ENCODE results near the gene TXNDC15. TPM values are rescaled to one million over a fixed set of nuclear protein-coding genes. Genes with fewer than 3 reads are reported as not detected.
A peak's percentile ranks its signal among the peaks of the same experiment; 100 is the strongest.
"Not testable (repeated sequence)": the region's sequence is repeated elsewhere in the genome, so short reads cannot be mapped to it uniquely, and the experiment has no call there.

TXNDC15 gene
- total RNA-seq, 1 donor from 2014 or later, result 211 TPM

DNA sequence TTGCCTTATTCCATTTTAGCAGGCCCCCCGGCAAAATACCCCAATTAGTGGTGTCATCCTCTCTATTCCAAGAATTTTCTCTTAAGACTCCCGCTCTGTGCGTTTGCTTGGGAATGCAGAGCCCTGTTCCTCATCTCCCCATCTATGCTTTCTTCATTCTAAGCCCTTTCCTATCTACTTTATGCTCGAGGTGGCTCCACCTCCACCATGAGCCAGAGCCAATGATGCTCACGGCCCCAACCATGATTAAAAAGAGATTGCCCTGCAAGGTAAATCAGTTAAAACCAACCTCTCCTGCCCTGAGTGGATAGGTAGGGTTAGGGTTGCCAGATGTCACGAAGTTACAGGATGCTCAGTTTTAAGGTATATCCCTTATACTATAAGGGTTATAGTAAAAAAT is 677 bp upstream of the TXNDC15 start:
- H3K4me3 ChIP-seq, result peak overlapping the region; percentile 94 to 96

DNA sequence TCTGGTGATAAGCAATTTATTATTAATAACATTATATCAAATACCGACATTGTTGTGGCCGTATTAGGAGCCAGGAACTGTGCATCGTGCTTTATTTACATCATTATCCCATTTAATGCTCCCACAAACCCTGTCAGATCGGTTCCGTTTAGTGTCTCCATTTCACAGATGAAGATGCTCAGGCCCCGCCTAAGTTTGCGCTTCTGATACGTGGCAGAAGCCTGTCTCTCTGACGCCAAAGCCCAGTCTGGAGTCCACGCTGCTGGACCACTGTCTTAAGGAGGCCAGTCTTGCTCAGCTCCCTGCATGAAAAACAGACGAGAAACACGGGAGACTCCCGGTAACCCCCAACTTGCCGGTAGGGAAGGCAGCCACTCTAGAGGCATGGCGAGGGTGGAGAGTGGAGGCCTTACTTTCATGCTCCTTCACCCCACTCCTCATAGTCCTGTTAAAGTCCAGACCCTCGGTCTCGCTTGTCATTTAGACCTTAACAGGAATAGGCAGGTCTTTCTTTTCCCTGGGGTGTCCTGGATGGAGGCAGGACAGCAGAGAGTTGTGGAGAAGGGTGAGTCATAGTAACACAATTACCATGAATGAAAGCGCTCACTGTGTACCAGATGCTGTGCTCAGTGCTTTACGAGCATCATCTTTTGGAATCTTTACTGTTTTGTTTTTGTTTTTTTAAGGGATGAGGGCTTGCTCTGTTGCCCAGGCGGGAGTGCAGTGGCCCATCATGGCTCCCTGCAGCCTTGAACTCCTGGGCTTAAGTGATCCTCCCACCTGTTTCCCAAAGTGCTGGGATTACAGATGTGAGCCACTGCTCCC is 872 bp downstream of the TXNDC15 start:
- no peaks in the 10 kb centered on the region for H3K36me3 ChIP-seq
- no peaks in the 10 kb centered on the region for H3K9me3 ChIP-seq
- peak overlapping the region; percentile 96 to 97 for H3K27ac ChIP-seq
- TF ChIP-seq, protein P1, sequence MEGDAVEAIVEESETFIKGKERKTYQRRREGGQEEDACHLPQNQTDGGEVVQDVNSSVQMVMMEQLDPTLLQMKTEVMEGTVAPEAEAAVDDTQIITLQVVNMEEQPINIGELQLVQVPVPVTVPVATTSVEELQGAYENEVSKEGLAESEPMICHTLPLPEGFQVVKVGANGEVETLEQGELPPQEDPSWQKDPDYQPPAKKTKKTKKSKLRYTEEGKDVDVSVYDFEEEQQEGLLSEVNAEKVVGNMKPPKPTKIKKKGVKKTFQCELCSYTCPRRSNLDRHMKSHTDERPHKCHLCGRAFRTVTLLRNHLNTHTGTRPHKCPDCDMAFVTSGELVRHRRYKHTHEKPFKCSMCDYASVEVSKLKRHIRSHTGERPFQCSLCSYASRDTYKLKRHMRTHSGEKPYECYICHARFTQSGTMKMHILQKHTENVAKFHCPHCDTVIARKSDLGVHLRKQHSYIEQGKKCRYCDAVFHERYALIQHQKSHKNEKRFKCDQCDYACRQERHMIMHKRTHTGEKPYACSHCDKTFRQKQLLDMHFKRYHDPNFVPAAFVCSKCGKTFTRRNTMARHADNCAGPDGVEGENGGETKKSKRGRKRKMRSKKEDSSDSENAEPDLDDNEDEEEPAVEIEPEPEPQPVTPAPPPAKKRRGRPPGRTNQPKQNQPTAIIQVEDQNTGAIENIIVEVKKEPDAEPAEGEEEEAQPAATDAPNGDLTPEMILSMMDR (IDR thresholded peaks at IDR 0.05), result no peak
- no peaks in the 10 kb centered on the region for H3K27me3 ChIP-seq
- intact Hi-C loops (cut with DNase I), result loop anchor here (1.0 to 10.0 kb wide), 4 partner anchors 28 to 500 kb away; partner anchors contain the start of genes CAMLG and UBE2B
- H3K4me3 ChIP-seq, result peak overlapping the region; percentile 94 to 96
- DNase-seq (ENCODE audit: low spot score in 2 of 2), result peak in 1 of 2 donors; percentile 81
- peaks cover 0 to 9% of the 10 kb centered on the region in 2 donors for H3K4me1 ChIP-seq

More for the DNA sequence above, 677 bp upstream of the TXNDC15 start:
- H3K27ac ChIP-seq, result peak overlapping the region; percentile 96 to 97
- no peaks in the 10 kb centered on the region for H3K27me3 ChIP-seq
- H3K9me3 ChIP-seq, result no peaks in the 10 kb centered on the region
- no peak for DNase-seq (ENCODE audit: low spot score in 2 of 2)
- H3K4me1 ChIP-seq, result peaks cover 0 to 9% of the 10 kb centered on the region in 2 donors
- intact Hi-C loops (cut with DNase I), result loop anchor here (10.0 kb wide), 2 partner anchors 139 to 499 kb away; partner anchors contain the start of genes CAMLG and UBE2B
- no peaks in the 10 kb centered on the region for H3K36me3 ChIP-seq
- TF ChIP-seq, protein P1 (IDR thresholded peaks at IDR 0.05), result no peak

DNA sequence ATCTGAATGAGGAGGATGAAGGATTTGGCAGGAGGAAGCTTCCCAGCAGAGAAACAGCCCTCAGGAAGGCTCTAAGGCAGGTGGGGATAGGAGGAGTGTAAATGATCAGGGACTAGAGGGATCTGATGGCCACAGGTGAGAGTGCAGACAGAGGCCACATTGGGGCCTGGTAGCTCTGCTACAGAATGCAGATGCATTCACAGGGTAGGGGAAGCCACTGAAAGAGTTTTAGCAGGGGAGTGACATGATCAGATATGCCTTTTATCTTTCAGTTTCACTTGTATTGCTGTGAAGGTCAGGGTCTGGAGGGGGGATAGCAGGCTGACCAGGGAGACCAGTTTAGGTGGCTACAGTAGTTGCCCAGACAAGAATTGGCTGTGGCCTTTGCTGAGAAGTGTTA is 3.0 kb downstream of the TXNDC15 start:
- H3K27ac ChIP-seq, result no peak overlapping the region

DNA sequence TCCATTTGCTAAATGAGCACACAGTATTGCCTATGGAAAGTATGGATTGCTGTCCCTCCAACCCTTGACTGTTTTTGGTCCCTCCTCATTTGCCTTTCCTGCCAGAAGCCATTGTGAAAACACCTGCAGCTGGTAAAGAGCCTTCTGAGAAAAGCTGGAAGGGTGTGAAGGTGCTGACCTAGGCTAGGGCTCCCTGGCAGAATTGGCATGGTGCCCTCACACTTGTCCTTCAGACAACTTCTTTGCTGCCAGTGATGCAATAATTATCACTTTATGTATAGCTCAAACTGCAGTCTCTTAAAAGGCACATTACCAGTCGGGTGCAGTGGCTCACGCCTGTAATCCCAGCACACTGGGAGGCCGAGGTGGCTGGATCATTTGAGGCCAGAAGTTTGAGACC is 4.2 kb downstream of the TXNDC15 start:
- Histone ChIP-seq H3K27me3 (no peaks in the 10 kb centered on the region), H3K4me1 (peaks cover 0 to 9% of the 10 kb centered on the region in 2 donors), H3K27ac (no peak overlapping the region), H3K4me3 (no peak overlapping the region), H3K9me3 (no peaks in the 10 kb centered on the region), H3K36me3 (no peaks in the 10 kb centered on the region)
- intact Hi-C loops (cut with DNase I), result loop anchor here (10.0 kb wide), 2 partner anchors 144 to 504 kb away; partner anchors contain the start of genes CAMLG and UBE2B
- TF ChIP-seq, protein P1 (IDR thresholded peaks at IDR 0.05), result no peak
- DNase-seq (ENCODE audit: low spot score in 2 of 2), result no peak

More for the DNA sequence above, 3.0 kb downstream of the TXNDC15 start:
- Histone ChIP-seq H3K9me3 (no peaks in the 10 kb centered on the region), H3K4me1 (peaks cover 0 to 9% of the 10 kb centered on the region in 2 donors), H3K27me3 (no peaks in the 10 kb centered on the region), H3K36me3 (no peaks in the 10 kb centered on the region), H3K4me3 (no peak overlapping the region)
- TF ChIP-seq, protein P1 (IDR thresholded peaks at IDR 0.05), result no peak
- DNase-seq (ENCODE audit: low spot score in 2 of 2), result no peak
- intact Hi-C loops (cut with DNase I), result loop anchor here (10.0 kb wide), 2 partner anchors 142 to 502 kb away; partner anchors contain the start of genes CAMLG and UBE2B

DNA sequence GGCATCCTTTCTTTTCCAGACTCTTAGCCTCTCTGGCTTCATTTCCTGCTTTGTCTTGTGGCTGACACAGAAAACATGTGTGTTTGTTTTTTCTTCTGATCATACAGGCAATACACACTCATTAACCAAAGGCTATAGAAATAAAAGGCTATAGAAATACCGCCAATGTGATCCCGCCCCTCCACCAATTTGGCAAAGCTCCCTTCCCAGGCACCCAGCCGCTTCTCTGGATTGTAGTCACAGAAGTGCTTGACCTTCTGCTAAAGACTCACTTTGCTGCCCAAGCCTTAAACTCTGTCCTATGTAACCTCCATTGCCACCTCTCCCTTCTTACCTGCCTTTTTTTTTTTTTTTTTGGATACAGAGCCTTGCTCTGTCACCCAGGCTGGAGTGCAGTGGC is 5.3 kb downstream of the TXNDC15 start:
- Histone ChIP-seq H3K27ac (no peak overlapping the region), H3K9me3 (no peaks in the 10 kb centered on the region), H3K4me3 (no peak overlapping the region), H3K4me1 (peaks cover 0 to 9% of the 10 kb centered on the region in 2 donors), H3K36me3 (no peaks in the 10 kb centered on the region), H3K27me3 (no peaks in the 10 kb centered on the region)
- intact Hi-C loops (cut with DNase I), result loop anchor here (10.0 kb wide), 2 partner anchors 145 to 505 kb away; partner anchors contain the start of genes CAMLG and UBE2B
- no peak for DNase-seq (ENCODE audit: low spot score in 2 of 2)
- TF ChIP-seq, protein P1 (IDR thresholded peaks at IDR 0.05), result no peak

DNA sequence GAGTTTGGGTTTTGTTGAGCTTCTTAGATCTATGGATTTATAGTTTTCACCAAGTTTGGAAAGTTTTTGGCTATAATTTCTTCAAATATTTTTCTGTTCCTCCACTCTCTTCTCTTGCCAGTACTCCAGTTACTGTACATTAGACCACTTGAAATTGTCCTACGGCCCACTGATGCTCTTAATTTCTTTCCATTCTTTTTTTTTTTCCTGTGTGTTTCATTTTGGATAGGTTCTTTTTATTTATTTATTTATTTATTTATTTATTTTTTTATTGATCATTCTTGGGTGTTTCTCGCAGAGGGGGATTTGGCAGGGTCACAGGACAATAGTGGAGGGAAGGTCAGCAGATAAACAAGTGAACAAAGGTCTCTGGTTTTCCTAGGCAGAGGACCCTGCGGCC is 6.8 kb downstream of the TXNDC15 start:
- H3K27ac ChIP-seq; H3K4me1 ChIP-seq; DNase-seq (ENCODE audit: low spot score in 2 of 2); H3K4me3 ChIP-seq; H3K27me3 ChIP-seq; H3K9me3 ChIP-seq; intact Hi-C loops (cut with DNase I); H3K36me3 ChIP-seq: not testable (repeated sequence)

DNA sequence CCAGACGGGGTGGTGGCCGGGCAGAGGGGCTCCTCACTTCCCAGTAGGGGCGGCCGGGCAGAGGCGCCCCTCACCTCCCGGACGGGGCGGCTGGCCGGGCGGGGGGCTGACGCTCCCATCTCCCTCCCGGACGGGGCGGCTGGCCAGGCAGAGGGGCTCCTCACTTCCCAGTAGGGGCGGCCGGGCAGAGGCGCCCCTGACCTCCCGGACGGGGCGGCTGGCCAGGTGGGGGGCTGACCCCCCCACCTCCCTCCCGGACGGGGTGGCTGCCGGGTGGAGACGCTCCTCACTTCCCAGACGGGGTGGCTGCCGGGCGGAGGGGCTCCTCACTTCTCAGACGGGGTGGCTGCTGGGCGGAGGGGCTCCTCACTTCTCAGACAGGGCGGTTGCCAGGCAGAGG is 7.5 kb downstream of the TXNDC15 start:
- H3K4me1 ChIP-seq; DNase-seq (ENCODE audit: low spot score in 2 of 2); H3K4me3 ChIP-seq; H3K36me3 ChIP-seq; H3K27ac ChIP-seq; H3K27me3 ChIP-seq; intact Hi-C loops (cut with DNase I); H3K9me3 ChIP-seq: not testable (repeated sequence)

Data from ascending aorta (tissue), 2 donors.